Astrocyte (in vitro differentiated cells and primary cell): ENCODE results near the gene ZNF362.

Source experiments
- CTCF ChIP-seq: IDR thresholded peaks from 2 replicates; pipeline ENCODE4 v1.5.1; 2011; ENCODE audit warnings: low read depth, mild to moderate bottlenecking, inconsistent platforms, low read length, moderate library complexity; ENCODE audit not compliant: insufficient read depth
- EZH2 ChIP-seq: IDR thresholded peaks from 2 replicates; pipeline ENCODE4 v1.6.1; 2012; ENCODE audit warnings: mild to moderate bottlenecking, low read length, inconsistent platforms; ENCODE audit not compliant: insufficient read depth

GRCh38 chr1:33231166-33231565, 25.1 kb upstream of the ZNF362 start:
- TF ChIP-seq CTCF (no peak), EZH2 (no peak)
